ENCODE measurements around the gene ZBTB3. TPM values are rescaled to one million over a fixed set of nuclear protein-coding genes. Genes with fewer than 3 reads are reported as not detected.

Gene ZBTB3
- total RNA-seq, 1 experiment from 2014 or later = 16.5 TPM

DNA sequence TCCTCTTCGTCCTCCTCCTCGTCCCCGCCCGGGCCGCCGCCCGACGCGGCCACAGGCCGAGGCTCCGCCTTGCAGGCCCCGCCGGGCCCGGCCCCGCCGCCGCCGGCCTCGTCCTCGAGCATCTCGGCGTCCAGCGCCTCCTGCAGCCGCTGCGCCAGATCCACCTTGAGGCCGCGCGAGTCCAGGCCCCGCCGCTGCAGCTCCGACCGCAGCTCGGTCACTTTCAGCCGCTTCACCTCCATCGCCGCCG lies 27.1 kb downstream of the ZBTB3 start:
- peaks cover 84% of the 10 kb centered on the region for H3K79me2 ChIP-seq (ENCODE audit: low read depth)
- ChIA-PET CTCF (interaction anchor here (0.8 to 1.5 kb wide), 3 partner anchors 27 to 332 kb away, joined by 3 to 9 read pairs (median 6); partner anchors contain the start of gene ZBTB3), POLR2A (ENCODE audit: unreplicated experiment) (interaction anchor here (0.5 to 1.4 kb wide), 17 partner anchors 10 to 1543 kb away, joined by 3 to 50 read pairs (median 5); partner anchors contain the start of genes B3GAT3, C11orf98, CSKMT and LBHD1)
- H3K4me3 ChIP-seq = peak overlapping the region; percentile 84
- H3K27ac ChIP-seq = peak overlapping the region; percentile 76
- peaks cover 55% of the 10 kb centered on the region for H3F3A ChIP-seq (ENCODE audit: insufficient read depth, low read depth)
- no peaks in the 10 kb centered on the region for H3K27me3 ChIP-seq (ENCODE audit: insufficient read depth, low read depth)
- DNase-seq = no peak
- intact Hi-C loops (cut with micrococcal nuclease; ENCODE audit: unreplicated experiment) = loop anchor here (2.0 to 5.0 kb wide), 7 partner anchors 55 to 155 kb away; partner anchors contain the start of genes EML3, LBHD1, ROM1 and SLC3A2
- TF ChIP-seq, protein P1, sequence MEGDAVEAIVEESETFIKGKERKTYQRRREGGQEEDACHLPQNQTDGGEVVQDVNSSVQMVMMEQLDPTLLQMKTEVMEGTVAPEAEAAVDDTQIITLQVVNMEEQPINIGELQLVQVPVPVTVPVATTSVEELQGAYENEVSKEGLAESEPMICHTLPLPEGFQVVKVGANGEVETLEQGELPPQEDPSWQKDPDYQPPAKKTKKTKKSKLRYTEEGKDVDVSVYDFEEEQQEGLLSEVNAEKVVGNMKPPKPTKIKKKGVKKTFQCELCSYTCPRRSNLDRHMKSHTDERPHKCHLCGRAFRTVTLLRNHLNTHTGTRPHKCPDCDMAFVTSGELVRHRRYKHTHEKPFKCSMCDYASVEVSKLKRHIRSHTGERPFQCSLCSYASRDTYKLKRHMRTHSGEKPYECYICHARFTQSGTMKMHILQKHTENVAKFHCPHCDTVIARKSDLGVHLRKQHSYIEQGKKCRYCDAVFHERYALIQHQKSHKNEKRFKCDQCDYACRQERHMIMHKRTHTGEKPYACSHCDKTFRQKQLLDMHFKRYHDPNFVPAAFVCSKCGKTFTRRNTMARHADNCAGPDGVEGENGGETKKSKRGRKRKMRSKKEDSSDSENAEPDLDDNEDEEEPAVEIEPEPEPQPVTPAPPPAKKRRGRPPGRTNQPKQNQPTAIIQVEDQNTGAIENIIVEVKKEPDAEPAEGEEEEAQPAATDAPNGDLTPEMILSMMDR (conservative IDR thresholded peaks at IDR 0.05) = no peak
- TF ChIP-seq EZH2 (IDR thresholded peaks at IDR 0.05; ENCODE audit: low read depth) = no peak
- peaks cover 43% of the 10 kb centered on the region for H4K20me1 ChIP-seq (ENCODE audit: insufficient read depth)
- H3K9me3 ChIP-seq (ENCODE audit: insufficient read depth, low read depth) = no peaks in the 10 kb centered on the region
- peaks cover 26% of the 10 kb centered on the region for H3K4me1 ChIP-seq (replicated peaks; ENCODE audit: insufficient read depth)
- H2AFZ ChIP-seq = peak overlapping the region; percentile 93; the same call in 1 of the 2 replicates
- H3K36me3 ChIP-seq (ENCODE audit: low read depth) = peaks cover 37% of the 10 kb centered on the region
- no peaks in the 10 kb centered on the region for H3K9me2 ChIP-seq (ENCODE audit: insufficient read depth)
- H3K4me2 ChIP-seq = peak overlapping the region; percentile 97
- BruUV-seq (replicated peaks) = no TSS peak

DNA sequence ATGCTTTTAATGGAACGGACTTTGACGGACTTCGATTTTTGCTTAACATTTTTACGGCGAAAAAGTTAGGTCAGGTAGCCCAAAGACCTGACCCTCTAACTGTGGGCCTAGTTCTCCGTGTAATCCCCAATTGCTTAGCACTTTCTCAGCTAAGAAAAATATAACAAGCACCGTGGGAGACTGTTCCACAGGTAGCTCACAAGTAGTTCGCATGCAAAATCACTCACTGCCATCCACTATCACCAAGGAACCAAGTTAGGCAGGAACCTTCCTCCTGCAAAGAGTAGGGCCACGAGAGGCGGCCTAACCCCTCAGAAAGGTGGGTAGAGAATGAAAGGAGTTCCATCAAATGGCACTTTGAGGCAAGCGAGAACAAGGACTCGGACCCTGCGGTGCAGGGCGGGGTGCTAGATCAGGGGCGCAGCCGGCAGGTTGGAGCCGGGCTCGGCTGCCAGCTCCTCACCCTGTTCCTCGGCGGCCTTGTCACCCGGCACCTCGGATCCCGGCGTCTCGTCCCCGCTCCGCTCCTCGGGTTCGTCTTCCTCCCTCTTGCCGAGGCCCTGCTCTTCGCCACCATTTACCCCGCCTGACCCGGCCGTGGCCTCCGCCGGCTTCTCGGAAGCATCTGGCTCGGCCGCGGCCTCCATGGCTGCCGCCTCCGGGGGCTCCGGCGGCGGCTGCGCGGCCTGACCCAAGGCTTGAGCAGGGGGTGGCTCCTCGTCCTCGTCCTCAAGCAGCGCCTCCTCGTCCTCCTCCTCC lies 27.6 kb downstream of the ZBTB3 start:
- TF ChIP-seq, protein P1 (conservative IDR thresholded peaks at IDR 0.05) = no peak
- no peak for TF ChIP-seq EZH2 (IDR thresholded peaks at IDR 0.05; ENCODE audit: low read depth)
- H3K4me3 ChIP-seq = peak overlapping the region; percentile 84
- H3K9me3 ChIP-seq (ENCODE audit: insufficient read depth, low read depth) = no peaks in the 10 kb centered on the region
- H3K27me3 ChIP-seq (ENCODE audit: insufficient read depth, low read depth) = no peaks in the 10 kb centered on the region
- H2AFZ ChIP-seq = peak overlapping the region; percentile 31; the same call in 1 of the 2 replicates
- ChIA-PET CTCF (interaction anchor here (1.0 to 1.5 kb wide), 2 partner anchors 27 to 331 kb away, joined by 6 to 9 read pairs; partner anchors contain the start of gene ZBTB3), POLR2A (ENCODE audit: unreplicated experiment) (interaction anchor here (0.6 to 1.4 kb wide), 6 partner anchors 26 to 164 kb away, joined by 3 to 16 read pairs (median 4); partner anchors contain the start of genes C11orf98, CSKMT, STX5 and TEX54)
- H4K20me1 ChIP-seq (ENCODE audit: insufficient read depth) = peaks cover 40% of the 10 kb centered on the region
- peaks cover 60% of the 10 kb centered on the region for H3F3A ChIP-seq (ENCODE audit: insufficient read depth, low read depth)
- peak in 1 of 2 experiments; percentile 12 for DNase-seq
- peaks cover 26% of the 10 kb centered on the region for H3K4me1 ChIP-seq (replicated peaks; ENCODE audit: insufficient read depth)
- intact Hi-C loops (cut with micrococcal nuclease; ENCODE audit: unreplicated experiment) = loop anchor here (2.0 to 5.0 kb wide), 7 partner anchors 54 to 156 kb away; partner anchors contain the start of genes EML3, LBHD1, ROM1 and SLC3A2
- peak overlapping the region; percentile 97 for H3K4me2 ChIP-seq
- peaks cover 84% of the 10 kb centered on the region for H3K79me2 ChIP-seq (ENCODE audit: low read depth)
- peak overlapping the region; percentile 76 for H3K27ac ChIP-seq
- BruUV-seq (replicated peaks) = no TSS peak
- H3K9me2 ChIP-seq (ENCODE audit: insufficient read depth) = no peaks in the 10 kb centered on the region
- H3K36me3 ChIP-seq (ENCODE audit: low read depth) = peaks cover 41% of the 10 kb centered on the region

DNA sequence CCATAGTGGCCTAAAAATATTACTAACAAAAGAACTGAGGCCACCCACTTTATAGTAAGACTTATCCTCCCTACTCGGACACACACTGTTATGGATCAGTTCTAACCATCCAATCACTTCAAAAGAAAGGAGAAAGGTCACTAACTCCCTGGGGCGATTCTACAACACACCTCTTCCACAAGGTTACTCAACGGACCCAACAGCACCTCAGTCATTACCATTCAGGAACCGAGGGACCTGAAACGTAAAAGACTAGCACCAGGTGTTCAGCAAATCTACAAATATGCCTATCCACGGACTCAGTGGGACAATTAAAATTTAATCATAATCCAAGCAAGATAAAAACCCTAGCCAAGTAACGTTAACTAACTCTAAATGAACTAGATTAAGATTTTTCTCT lies 28.3 kb downstream of the ZBTB3 start:
- Histone ChIP-seq H3F3A (ENCODE audit: insufficient read depth, low read depth) (peaks cover 62% of the 10 kb centered on the region), H3K36me3 (ENCODE audit: low read depth) (peaks cover 41% of the 10 kb centered on the region), H3K4me1 (replicated peaks; ENCODE audit: insufficient read depth) (peaks cover 26% of the 10 kb centered on the region), H3K27ac (peak overlapping the region; percentile 76), H3K79me2 (ENCODE audit: low read depth) (peaks cover 84% of the 10 kb centered on the region), H3K4me3 (peak overlapping the region; percentile 84), H3K9me3 (ENCODE audit: insufficient read depth, low read depth) (no peaks in the 10 kb centered on the region), H2AFZ (no peak overlapping the region), H3K4me2 (peak overlapping the region; percentile 97), H3K9me2 (ENCODE audit: insufficient read depth) (no peaks in the 10 kb centered on the region), H3K27me3 (ENCODE audit: insufficient read depth, low read depth) (no peaks in the 10 kb centered on the region), H4K20me1 (ENCODE audit: insufficient read depth) (peaks cover 40% of the 10 kb centered on the region)
- POLR2A ChIA-PET (ENCODE audit: unreplicated experiment) = interaction anchor here (0.6 to 1.0 kb wide), 3 partner anchors 27 to 131 kb away, joined by 3 to 5 read pairs (median 3); partner anchors contain the start of gene WDR74
- TF ChIP-seq, protein P1 (conservative IDR thresholded peaks at IDR 0.05) = no peak
- TF ChIP-seq EZH2 (IDR thresholded peaks at IDR 0.05; ENCODE audit: low read depth) = no peak
- intact Hi-C loops (cut with micrococcal nuclease; ENCODE audit: unreplicated experiment) = loop anchor here (2.0 to 5.0 kb wide), 7 partner anchors 53 to 157 kb away; partner anchors contain the start of genes EML3, LBHD1, ROM1 and SLC3A2
- TSS peak; percentile 30 for BruUV-seq (replicated peaks)
- DNase-seq = no peak
- CTCF ChIA-PET = no interaction called here
